Right lobe of liver (tissue), 4 donors: ENCODE data around the gene PDSS2.

Source experiments
- CTCF ChIP-seq, 4 donors: fragments of 200-600 bp in 3 of 4; fragments of 450-650 bp in 1 of 4; IDR thresholded peaks; one replicate each; pipeline versions ENCODE4 v1.5.1 to v1.8.0; 2016 to 2022; ENCODE audit warnings: antibody characterized with exemption in 4 of 4, mild to moderate bottlenecking in 2 of 4
- POLR2A ChIP-seq: fragments of 450-650 bp; IDR thresholded peaks from one replicate; pipeline ENCODE4 v1.6.1; 2017; ENCODE audit warnings: antibody characterized with exemption, mild to moderate bottlenecking
- donor health status: DM: no; HTN: no; CAD: no.
- donor health status: DM: no; HTN: no; CAD: no.
- donor health status: DM: no; HTN: yes; CAD: no.

- TF ChIP-seq CTCF (IDR thresholded peaks at IDR 0.05) (no peak), POLR2A (no peak)
Observed at GRCh38 chr6:107439406-107439805, 20.0 kb downstream of the PDSS2 start.
